ENCODE measurements around the gene DLG5.
A peak's percentile ranks its signal among the peaks of the same experiment; 100 is the strongest.

The DLG5 gene

DNA sequence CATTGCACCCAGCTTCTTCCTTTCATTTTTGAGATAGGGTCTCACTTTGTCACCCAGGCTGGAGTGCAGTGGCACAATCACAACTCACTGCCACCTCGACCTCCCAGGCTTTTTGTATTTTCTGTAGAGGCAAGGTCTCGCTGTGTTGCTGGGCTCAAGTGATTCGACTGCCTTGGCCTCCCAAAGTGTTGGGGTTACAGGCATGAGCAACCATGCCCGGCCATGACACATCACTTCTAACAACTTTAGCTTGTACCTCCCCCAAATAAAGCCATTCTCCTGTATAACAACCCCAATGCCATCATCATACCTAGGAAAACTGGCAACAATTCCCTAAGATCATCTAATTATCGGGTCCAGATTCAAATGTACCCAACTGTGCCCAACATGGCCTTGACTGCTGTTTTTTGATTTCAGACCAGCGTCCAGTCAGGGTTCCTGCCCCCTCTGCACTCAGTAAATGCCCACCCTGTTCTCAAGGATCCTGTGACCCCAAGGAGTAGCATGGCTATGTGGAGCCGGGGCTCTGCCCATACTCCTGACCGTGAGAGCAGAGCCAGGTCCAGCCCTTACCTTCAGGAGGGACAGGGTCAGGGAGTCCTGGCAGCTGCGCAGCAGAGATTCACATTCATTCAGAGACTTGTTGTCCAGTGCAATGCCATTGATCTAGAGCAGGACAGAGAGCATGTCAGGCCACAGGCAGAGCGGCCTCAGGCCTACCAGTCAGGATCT is 102.6 kb downstream of the DLG5 start:
- TF ChIP-seq, protein P1, sequence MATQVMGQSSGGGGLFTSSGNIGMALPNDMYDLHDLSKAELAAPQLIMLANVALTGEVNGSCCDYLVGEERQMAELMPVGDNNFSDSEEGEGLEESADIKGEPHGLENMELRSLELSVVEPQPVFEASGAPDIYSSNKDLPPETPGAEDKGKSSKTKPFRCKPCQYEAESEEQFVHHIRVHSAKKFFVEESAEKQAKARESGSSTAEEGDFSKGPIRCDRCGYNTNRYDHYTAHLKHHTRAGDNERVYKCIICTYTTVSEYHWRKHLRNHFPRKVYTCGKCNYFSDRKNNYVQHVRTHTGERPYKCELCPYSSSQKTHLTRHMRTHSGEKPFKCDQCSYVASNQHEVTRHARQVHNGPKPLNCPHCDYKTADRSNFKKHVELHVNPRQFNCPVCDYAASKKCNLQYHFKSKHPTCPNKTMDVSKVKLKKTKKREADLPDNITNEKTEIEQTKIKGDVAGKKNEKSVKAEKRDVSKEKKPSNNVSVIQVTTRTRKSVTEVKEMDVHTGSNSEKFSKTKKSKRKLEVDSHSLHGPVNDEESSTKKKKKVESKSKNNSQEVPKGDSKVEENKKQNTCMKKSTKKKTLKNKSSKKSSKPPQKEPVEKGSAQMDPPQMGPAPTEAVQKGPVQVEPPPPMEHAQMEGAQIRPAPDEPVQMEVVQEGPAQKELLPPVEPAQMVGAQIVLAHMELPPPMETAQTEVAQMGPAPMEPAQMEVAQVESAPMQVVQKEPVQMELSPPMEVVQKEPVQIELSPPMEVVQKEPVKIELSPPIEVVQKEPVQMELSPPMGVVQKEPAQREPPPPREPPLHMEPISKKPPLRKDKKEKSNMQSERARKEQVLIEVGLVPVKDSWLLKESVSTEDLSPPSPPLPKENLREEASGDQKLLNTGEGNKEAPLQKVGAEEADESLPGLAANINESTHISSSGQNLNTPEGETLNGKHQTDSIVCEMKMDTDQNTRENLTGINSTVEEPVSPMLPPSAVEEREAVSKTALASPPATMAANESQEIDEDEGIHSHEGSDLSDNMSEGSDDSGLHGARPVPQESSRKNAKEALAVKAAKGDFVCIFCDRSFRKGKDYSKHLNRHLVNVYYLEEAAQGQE (IDR thresholded peaks at IDR 0.05; ENCODE audit: low read depth), result no peak
- TF ChIP-seq CEBPB (IDR thresholded peaks at IDR 0.05), result no peak

DNA sequence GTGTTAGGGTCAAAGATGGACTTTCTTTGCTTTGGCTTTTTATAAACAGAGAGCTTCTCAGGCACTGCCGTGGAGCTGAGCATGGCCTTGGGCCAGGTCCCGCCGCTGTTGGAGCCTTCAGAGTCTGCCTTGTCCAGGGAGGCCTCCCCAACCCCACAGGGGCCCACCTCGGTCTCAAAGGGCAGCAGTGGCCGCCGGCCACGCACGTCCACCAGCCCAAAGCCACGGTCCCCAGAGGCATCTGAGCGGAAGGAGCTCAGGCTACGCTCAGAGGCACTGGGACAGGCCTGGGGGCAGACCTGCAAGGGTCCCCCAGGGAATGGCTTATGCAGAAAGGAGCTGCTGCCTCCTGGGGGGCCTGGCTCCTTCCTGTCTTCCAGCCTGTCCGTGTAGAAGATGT is 105.0 kb downstream of the DLG5 start:
- TF ChIP-seq TAF1 (IDR thresholded peaks at IDR 0.05; ENCODE audit: low read depth) (no peak), ZBTB7A (IDR thresholded peaks at IDR 0.05; ENCODE audit: low read depth) (no peak), FOXM1 (IDR thresholded peaks at IDR 0.05; ENCODE audit: borderline replicate concordance, low read depth) (no peak), EGR1 (IDR thresholded peaks at IDR 0.05) (no peak), CREB1 (IDR thresholded peaks at IDR 0.05; ENCODE audit: low read depth) (no peak), TCF12 (IDR thresholded peaks at IDR 0.05; ENCODE audit: low read depth) (no peak)
- TF ChIP-seq, protein P1 (IDR thresholded peaks at IDR 0.05; ENCODE audit: low read depth), result no peak

DNA sequence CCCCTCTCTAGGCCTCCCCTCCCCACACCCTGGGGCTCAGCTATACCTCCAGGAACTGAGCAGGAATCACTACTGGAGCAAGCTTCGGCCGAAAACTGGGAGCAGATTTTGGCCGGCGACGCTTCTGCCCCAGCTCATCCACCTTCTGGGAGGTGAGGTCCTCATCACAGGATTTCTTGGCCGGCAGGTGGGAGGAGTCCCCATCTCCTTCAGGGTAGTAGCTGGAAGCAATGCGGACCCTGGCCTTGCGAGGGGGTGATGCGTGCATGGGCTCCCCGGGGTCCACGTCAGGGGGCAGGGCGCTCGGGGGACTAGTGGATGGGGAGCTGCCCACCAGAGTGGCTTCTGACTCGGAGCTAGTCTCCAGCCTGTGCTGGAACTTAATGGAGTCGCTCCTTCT is 105.5 kb downstream of the DLG5 start:
- TF ChIP-seq ZBTB7A (IDR thresholded peaks at IDR 0.05; ENCODE audit: low read depth) (no peak), RAD21 (IDR thresholded peaks at IDR 0.05; ENCODE audit: low read depth) (no peak), CEBPB (IDR thresholded peaks at IDR 0.05) (no peak), FOXM1 (IDR thresholded peaks at IDR 0.05; ENCODE audit: borderline replicate concordance, low read depth) (no peak), TAF1 (IDR thresholded peaks at IDR 0.05; ENCODE audit: low read depth) (no peak), TEAD4 (IDR thresholded peaks at IDR 0.05) (no peak), NFIC (IDR thresholded peaks at IDR 0.05) (no peak), EP300 (IDR thresholded peaks at IDR 0.05; ENCODE audit: borderline replicate concordance) (no peak), EGR1 (IDR thresholded peaks at IDR 0.05) (no peak), CREB1 (IDR thresholded peaks at IDR 0.05; ENCODE audit: low read depth) (no peak), TCF12 (IDR thresholded peaks at IDR 0.05; ENCODE audit: low read depth) (no peak), YY1 (IDR thresholded peaks at IDR 0.05; ENCODE audit: low read depth) (no peak)
- TF ChIP-seq, protein P1 (IDR thresholded peaks at IDR 0.05; ENCODE audit: low read depth), result no peak
- TF ChIP-seq, protein P2, sequence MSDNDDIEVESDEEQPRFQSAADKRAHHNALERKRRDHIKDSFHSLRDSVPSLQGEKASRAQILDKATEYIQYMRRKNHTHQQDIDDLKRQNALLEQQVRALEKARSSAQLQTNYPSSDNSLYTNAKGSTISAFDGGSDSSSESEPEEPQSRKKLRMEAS (IDR thresholded peaks at IDR 0.05), result no peak
- TF ChIP-seq, protein P3, sequence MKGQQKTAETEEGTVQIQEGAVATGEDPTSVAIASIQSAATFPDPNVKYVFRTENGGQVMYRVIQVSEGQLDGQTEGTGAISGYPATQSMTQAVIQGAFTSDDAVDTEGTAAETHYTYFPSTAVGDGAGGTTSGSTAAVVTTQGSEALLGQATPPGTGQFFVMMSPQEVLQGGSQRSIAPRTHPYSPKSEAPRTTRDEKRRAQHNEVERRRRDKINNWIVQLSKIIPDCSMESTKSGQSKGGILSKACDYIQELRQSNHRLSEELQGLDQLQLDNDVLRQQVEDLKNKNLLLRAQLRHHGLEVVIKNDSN (IDR thresholded peaks at IDR 0.05), result no peak

DNA sequence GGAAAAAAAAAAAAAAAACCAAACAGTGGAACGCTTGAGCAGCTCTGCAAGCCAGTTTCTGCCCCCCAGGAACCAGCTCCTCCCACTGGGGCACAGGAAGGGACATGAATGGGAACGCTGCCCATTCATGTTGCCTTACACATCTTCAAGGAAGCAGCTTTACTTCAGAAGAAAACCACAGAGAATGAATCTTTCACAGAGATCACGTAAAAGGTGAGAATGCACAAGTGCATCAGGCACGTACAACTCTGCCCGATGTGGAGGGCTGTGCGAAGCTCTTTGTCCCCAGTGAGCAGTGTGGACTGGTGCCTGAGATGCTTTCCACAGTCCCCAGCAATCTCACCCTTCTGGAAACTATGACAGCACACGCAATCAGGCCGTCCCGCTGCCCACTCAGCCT is 106.2 kb downstream of the DLG5 start:
- TF ChIP-seq TCF12 (IDR thresholded peaks at IDR 0.05; ENCODE audit: low read depth), result peak; percentile 25; the same call in 1 of the 2 replicates
- TF ChIP-seq CREB1 (IDR thresholded peaks at IDR 0.05; ENCODE audit: low read depth), result no peak
- TF ChIP-seq, protein P1 (IDR thresholded peaks at IDR 0.05; ENCODE audit: low read depth), result no peak
- no peak for TF ChIP-seq YY1 (IDR thresholded peaks at IDR 0.05; ENCODE audit: low read depth)
- TF ChIP-seq ZBTB7A (IDR thresholded peaks at IDR 0.05; ENCODE audit: low read depth), result no peak
- TF ChIP-seq TAF1 (IDR thresholded peaks at IDR 0.05; ENCODE audit: low read depth), result no peak
- TF ChIP-seq CEBPB (IDR thresholded peaks at IDR 0.05), result no peak
- no peak for TF ChIP-seq EGR1 (IDR thresholded peaks at IDR 0.05)
- peak; percentile 48; the same call in 1 of the 2 replicates for TF ChIP-seq NFIC (IDR thresholded peaks at IDR 0.05)
